CD4-positive, alpha-beta T cell treated with Interleukin-21 for 1 hour (primary cell): ENCODE data around the gene POC1A.
A peak's percentile ranks its signal among the peaks of the same experiment; 100 is the strongest.

Source experiments
- DNase-seq: peaks from one replicate; pipeline ENCODE4 v3.0.0-alpha.2; 2020

POC1A gene

GRCh38 chr3:52080830-52081719, 73.1 kb downstream of the POC1A start:
- no peak for DNase-seq

- DNase-seq = no peak
Measured at GRCh38 chr3:52079958-52080357, 74.3 kb downstream of the POC1A start.

- no peak for DNase-seq
Measured at GRCh38 chr3:52078781-52079560, 75.3 kb downstream of the POC1A start.

- DNase-seq = no peak
Measured at GRCh38 chr3:52077925-52078324, 76.3 kb downstream of the POC1A start.

- DNase-seq = no peak
Measured at GRCh38 chr3:52076896-52077780, 77.1 kb downstream of the POC1A start.

- DNase-seq = no peak
Measured at GRCh38 chr3:52073490-52073889, 80.7 kb downstream of the POC1A start.

GRCh38 chr3:52072471-52072870, 81.8 kb downstream of the POC1A start:
- no peak for DNase-seq

- peak; percentile 19 for DNase-seq
Measured at GRCh38 chr3:52072020-52072419, 82.2 kb downstream of the POC1A start.

GRCh38 chr3:52070724-52071621, 83.2 kb downstream of the POC1A start:
- no peak for DNase-seq

- no peak for DNase-seq
Measured at GRCh38 chr3:52069855-52070254, 84.4 kb downstream of the POC1A start.

- no peak for DNase-seq
Measured at GRCh38 chr3:52069135-52069534, 85.1 kb downstream of the POC1A start.

GRCh38 chr3:52068730-52069129, 85.5 kb downstream of the POC1A start:
- no peak for DNase-seq

- DNase-seq = no peak
Measured at GRCh38 chr3:52068055-52068571, 86.1 kb downstream of the POC1A start.

GRCh38 chr3:52067526-52067925, 86.7 kb downstream of the POC1A start:
- no peak for DNase-seq

- no peak for DNase-seq
Measured at GRCh38 chr3:52067046-52067445, 87.2 kb downstream of the POC1A start.

GRCh38 chr3:52065264-52065756, 88.9 kb downstream of the POC1A start:
- no peak for DNase-seq

- no peak for DNase-seq
Measured at GRCh38 chr3:52064561-52064960, 89.7 kb downstream of the POC1A start.

- DNase-seq = no peak
Measured at GRCh38 chr3:52063026-52063723, 91.0 kb downstream of the POC1A start.

- DNase-seq = peak; percentile 21
Measured at GRCh38 chr3:52062505-52062904, 91.7 kb downstream of the POC1A start.

GRCh38 chr3:52061121-52061910, 92.9 kb downstream of the POC1A start:
- no peak for DNase-seq
